ENCODE results near the gene TNFRSF8. TPM values are rescaled to one million over a fixed set of nuclear protein-coding genes. Genes with fewer than 3 reads are reported as not detected.
A peak's percentile ranks its signal among the peaks of the same experiment; 100 is the strongest.

TNFRSF8 gene
- total RNA-seq, 4 donors from 2014 or later: 0.83 to 2.8 (median 2.3) TPM

DNA sequence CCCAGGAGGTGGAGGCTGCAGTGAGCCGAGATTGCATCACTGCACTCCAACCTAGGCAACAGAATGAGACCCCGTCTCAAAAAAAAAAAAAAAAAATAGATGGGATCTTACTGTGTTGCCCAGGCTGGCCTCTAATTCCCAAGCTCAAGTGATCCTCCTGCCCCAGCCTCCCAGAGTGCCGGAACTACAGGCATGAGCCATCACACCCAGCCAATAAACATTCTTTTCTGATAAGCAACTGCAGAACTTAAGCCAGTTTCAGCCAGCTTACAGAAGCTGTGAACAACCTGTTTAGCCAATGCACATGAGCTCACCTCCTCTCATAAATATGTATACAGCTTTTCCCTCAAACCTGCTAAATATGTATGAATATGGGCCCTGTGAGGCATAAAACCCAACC, 46.9 kb upstream of the TNFRSF8 start:
- Histone ChIP-seq H3K27me3 (no peaks in the 10 kb centered on the region), H3K9me3 (no peaks in the 10 kb centered on the region), H3K27ac (replicated peaks in 1 of 4) (no peak overlapping the region), H3K4me1 (peaks cover 8 to 16% (median 14%) of the 10 kb centered on the region in 4 donors), H3K4me3 (no peak overlapping the region), H3K36me3 (peaks cover 13 to 34% (median 23%) of the 10 kb centered on the region in 4 donors)
- TF ChIP-seq, protein P1, sequence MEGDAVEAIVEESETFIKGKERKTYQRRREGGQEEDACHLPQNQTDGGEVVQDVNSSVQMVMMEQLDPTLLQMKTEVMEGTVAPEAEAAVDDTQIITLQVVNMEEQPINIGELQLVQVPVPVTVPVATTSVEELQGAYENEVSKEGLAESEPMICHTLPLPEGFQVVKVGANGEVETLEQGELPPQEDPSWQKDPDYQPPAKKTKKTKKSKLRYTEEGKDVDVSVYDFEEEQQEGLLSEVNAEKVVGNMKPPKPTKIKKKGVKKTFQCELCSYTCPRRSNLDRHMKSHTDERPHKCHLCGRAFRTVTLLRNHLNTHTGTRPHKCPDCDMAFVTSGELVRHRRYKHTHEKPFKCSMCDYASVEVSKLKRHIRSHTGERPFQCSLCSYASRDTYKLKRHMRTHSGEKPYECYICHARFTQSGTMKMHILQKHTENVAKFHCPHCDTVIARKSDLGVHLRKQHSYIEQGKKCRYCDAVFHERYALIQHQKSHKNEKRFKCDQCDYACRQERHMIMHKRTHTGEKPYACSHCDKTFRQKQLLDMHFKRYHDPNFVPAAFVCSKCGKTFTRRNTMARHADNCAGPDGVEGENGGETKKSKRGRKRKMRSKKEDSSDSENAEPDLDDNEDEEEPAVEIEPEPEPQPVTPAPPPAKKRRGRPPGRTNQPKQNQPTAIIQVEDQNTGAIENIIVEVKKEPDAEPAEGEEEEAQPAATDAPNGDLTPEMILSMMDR (IDR thresholded peaks at IDR 0.05): no peak
- TF ChIP-seq POLR2AphosphoS5 (IDR thresholded peaks at IDR 0.05): no peak
- no peak for TF ChIP-seq EP300 (IDR thresholded peaks at IDR 0.05)
- TF ChIP-seq POLR2A (IDR thresholded peaks at IDR 0.05; ENCODE audit: low read depth): no peak
- 95% methylated on average over 3 of the region's 3 CpGs for WGBS
- DNase-seq (ENCODE audit: extremely low spot score): no peak
- intact Hi-C loops (cut with DNase I): no loop called here

DNA sequence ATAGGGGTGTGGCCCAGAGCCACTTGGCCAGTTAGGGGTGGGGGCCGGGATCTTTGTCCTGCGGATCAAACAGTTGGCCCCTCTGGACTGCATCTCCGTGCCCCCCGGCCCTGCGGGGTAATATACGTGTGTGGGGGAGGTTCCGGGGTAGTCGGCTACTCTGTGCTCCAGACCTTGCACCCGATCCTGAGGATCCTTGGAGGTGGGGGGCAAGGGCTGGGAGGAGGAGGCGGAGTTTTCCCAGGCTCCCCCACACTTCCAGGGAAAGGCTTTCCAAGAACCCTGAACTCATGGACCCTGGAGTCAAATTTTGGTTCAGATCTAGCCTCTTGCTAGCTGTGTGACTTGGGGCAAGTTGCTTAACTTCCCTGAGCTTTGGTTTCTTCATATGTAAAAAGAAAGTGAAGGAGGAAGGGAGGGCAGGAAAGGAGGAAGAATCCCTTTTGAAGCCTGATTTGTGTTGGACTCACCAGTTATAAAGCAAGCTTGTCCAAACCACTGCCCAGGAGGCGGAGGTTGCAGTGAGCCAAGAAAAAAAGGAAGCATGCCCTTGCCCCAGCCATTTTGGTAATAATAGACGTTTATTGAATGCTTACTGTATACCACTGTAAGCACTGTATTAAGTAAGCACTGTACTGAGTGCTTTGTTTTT, 43.1 kb upstream of the TNFRSF8 start:
- TF ChIP-seq EP300 (IDR thresholded peaks at IDR 0.05) (no peak), POLR2AphosphoS5 (IDR thresholded peaks at IDR 0.05) (no peak), POLR2A (IDR thresholded peaks at IDR 0.05; ENCODE audit: low read depth) (no peak)
- TF ChIP-seq, protein P1 (IDR thresholded peaks at IDR 0.05): no peak
- peaks cover 8 to 16% (median 14%) of the 10 kb centered on the region in 4 donors for H3K4me1 ChIP-seq
- H3K4me3 ChIP-seq: peak overlapping the region; percentile 81 to 92 (median 82)
- peak overlapping the region; percentile 71 to 92 (median 82) for H3K27ac ChIP-seq (replicated peaks in 1 of 4)
- H3K36me3 ChIP-seq: peaks cover under 1 to 36% (median 30%) of the 10 kb centered on the region in 4 donors
- no peaks in the 10 kb centered on the region for H3K27me3 ChIP-seq
- H3K9me3 ChIP-seq: no peaks in the 10 kb centered on the region
- 8% methylated on average over 9 of the region's 12 CpGs for WGBS
- DNase-seq (ENCODE audit: extremely low spot score): no peak
- intact Hi-C loops (cut with DNase I): no loop called here

DNA sequence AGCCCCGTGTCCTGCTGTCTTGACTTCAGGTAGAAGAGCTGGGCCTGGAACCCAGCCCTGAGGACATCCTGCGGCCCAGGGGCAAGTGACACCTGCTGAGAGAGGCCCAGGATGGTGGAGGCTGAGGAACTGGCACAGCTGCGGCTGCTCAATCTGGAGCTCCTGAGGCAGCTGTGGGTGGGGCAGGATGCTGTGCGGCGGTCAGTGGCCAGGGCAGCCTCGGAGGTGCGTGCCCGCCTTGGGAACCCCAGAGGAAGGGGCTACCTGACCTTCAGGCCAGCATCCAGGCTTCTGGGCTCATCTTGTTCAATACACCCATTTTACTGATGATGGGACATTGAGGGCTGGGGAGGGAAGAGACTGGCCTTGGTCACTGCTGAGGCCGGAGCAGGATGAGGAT, 41.5 kb upstream of the TNFRSF8 start:
- no peak for TF ChIP-seq POLR2A (IDR thresholded peaks at IDR 0.05; ENCODE audit: low read depth)
- TF ChIP-seq POLR2AphosphoS5 (IDR thresholded peaks at IDR 0.05): no peak
- TF ChIP-seq EP300 (IDR thresholded peaks at IDR 0.05): no peak
- TF ChIP-seq, protein P1 (IDR thresholded peaks at IDR 0.05): no peak
- Histone ChIP-seq H3K27ac (replicated peaks in 1 of 4) (no peak overlapping the region), H3K9me3 (no peaks in the 10 kb centered on the region), H3K4me3 (no peak overlapping the region), H3K36me3 (peaks cover 5 to 51% (median 46%) of the 10 kb centered on the region in 4 donors), H3K4me1 (peaks cover 8 to 16% (median 14%) of the 10 kb centered on the region in 4 donors), H3K27me3 (no peaks in the 10 kb centered on the region)
- WGBS: 85% methylated on average over 7 of the region's 9 CpGs
- intact Hi-C loops (cut with DNase I): no loop called here
- DNase-seq (ENCODE audit: extremely low spot score): no peak

DNA sequence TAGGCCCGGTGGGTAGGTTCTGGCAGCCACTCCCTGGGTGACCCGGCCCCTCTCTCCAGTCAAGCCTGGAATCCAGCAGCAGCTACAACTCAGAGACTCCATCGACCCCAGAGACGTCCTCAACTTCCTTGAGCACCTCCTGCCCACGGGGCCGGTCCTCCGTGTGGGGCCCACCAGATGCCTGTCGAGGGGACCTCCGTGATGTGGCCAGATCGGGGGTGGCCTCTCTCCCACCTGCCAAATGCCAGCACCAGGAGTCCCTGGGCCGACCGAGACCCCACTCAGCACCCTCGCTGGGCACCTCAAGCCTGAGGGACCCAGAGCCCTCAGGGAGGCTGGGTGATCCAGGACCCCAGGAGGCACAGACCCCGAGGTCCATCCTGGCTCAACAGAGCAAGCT, 41.1 kb upstream of the TNFRSF8 start:
- intact Hi-C loops (cut with DNase I): no loop called here
- 100% methylated on average over 1 of the region's 14 CpGs for WGBS
- Histone ChIP-seq H3K36me3 (peaks cover 5 to 55% (median 50%) of the 10 kb centered on the region in 4 donors), H3K27ac (replicated peaks in 1 of 4) (no peak overlapping the region), H3K9me3 (no peaks in the 10 kb centered on the region), H3K4me3 (no peak overlapping the region), H3K4me1 (peaks cover 8 to 16% (median 14%) of the 10 kb centered on the region in 4 donors), H3K27me3 (no peaks in the 10 kb centered on the region)
- TF ChIP-seq POLR2A (IDR thresholded peaks at IDR 0.05; ENCODE audit: low read depth) (no peak), POLR2AphosphoS5 (IDR thresholded peaks at IDR 0.05) (no peak), EP300 (IDR thresholded peaks at IDR 0.05) (no peak)
- TF ChIP-seq, protein P1 (IDR thresholded peaks at IDR 0.05): no peak
- DNase-seq (ENCODE audit: extremely low spot score): no peak

Measured in esophagus muscularis mucosa (tissue), 4 donors.